ENCODE results near the gene TPM2. TPM values are rescaled to one million over a fixed set of nuclear protein-coding genes. Genes with fewer than 3 reads are reported as not detected.

The TPM2 gene
- total RNA-seq, 1 experiment from 2014 or later = 138 TPM

DNA sequence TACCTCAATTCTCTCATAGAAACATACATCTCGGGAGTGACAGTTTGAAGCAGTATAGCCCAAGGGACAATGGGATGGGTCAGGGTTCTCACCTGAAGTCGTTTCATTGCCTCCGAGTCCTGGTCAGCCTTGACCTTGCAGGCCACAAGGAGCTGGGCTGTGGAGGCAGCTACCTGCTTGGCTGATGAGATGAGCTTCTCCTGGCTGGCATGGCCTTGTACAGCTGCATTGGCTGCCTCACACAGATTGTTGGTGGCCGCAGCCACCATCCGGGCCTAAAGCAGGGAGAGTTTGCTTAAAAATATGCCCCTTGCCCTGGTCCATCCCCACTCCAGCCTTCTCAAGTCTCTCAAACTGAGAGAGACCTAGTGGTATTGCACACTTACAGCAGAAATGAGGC is 8.5 kb upstream of the TPM2 start:
- Mint-ChIP-seq H3K27ac (ENCODE audit: unreplicated experiment) (no peak overlapping the region), H3K36me3 (ENCODE audit: insufficient read depth, unreplicated experiment) (peaks cover 11% of the 10 kb centered on the region), H3K4me1 (ENCODE audit: low read depth, unreplicated experiment) (no peaks in the 10 kb centered on the region), H3K27me3 (ENCODE audit: unreplicated experiment) (no peaks in the 10 kb centered on the region), H3K4me3 (ENCODE audit: low read depth, unreplicated experiment) (no peak overlapping the region), H3K9me3 (ENCODE audit: low read depth, unreplicated experiment) (no peaks in the 10 kb centered on the region)
- TF ChIP-seq CTCF (IDR thresholded peaks at IDR 0.05; ENCODE audit: unreplicated experiment) = no peak
- CTCF ChIA-PET = no interaction called here
- DNase-seq = no peak
- no TSS peak for BruUV-seq (replicated peaks)
- intact Hi-C loops (cut with micrococcal nuclease; ENCODE audit: unreplicated experiment) = loop anchor here (5.0 kb wide), 1 partner anchor 36 kb away; no protein-coding TSS in a partner anchor

DNA sequence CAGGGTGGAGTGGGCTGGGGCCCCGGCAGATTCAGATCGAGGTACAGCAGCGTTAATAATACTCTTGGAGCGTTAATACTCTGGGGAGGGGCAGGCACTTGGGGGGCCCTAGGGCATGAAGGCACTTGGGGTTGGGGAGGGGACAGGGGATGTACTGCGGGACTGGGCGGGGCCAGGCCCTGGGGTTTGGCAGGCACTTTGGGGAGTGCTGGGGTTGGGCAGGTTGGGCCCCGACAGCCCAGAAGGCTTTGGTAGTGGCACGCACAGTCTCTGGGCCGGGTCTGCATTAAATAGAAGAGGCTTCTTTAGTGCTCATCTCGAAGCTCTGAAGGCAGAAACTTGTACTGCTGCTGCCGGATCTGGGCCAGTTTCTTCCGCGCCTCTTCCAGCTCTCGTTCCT is 7.8 kb upstream of the TPM2 start:
- H3K27ac Mint-ChIP-seq (ENCODE audit: unreplicated experiment) = no peak overlapping the region
- intact Hi-C loops (cut with micrococcal nuclease; ENCODE audit: unreplicated experiment) = loop anchor here (5.0 kb wide), 1 partner anchor 35 kb away; no protein-coding TSS in a partner anchor

GRCh38 chr9:35696520-35697215 is 6.9 kb upstream of the TPM2 start:
- Mint-ChIP-seq H3K36me3 (ENCODE audit: insufficient read depth, unreplicated experiment) (peaks cover 6% of the 10 kb centered on the region), H3K4me3 (ENCODE audit: low read depth, unreplicated experiment) (no peak overlapping the region), H3K9me3 (ENCODE audit: low read depth, unreplicated experiment) (no peaks in the 10 kb centered on the region), H3K4me1 (ENCODE audit: low read depth, unreplicated experiment) (no peaks in the 10 kb centered on the region), H3K27me3 (ENCODE audit: unreplicated experiment) (no peaks in the 10 kb centered on the region), H3K27ac (ENCODE audit: unreplicated experiment) (no peak overlapping the region)
- DNase-seq = peak; percentile 65
- no TSS peak for BruUV-seq (replicated peaks)
- TF ChIP-seq CTCF (IDR thresholded peaks at IDR 0.05; ENCODE audit: unreplicated experiment) = peak; percentile 75
- CTCF ChIA-PET = interaction anchor here (0.6 to 1.6 kb wide), 14 partner anchors 11 to 118 kb away, joined by 3 to 12 read pairs (median 4); partner anchors contain the start of genes ARHGEF39, CA9, CCDC107 and RMRP
- intact Hi-C loops (cut with micrococcal nuclease; ENCODE audit: unreplicated experiment) = loop anchor here (5.0 kb wide), 1 partner anchor 34 kb away; no protein-coding TSS in a partner anchor

More for the DNA sequence above, 7.8 kb upstream of the TPM2 start:
- Mint-ChIP-seq H3K27me3 (ENCODE audit: unreplicated experiment) (no peaks in the 10 kb centered on the region), H3K9me3 (ENCODE audit: low read depth, unreplicated experiment) (no peaks in the 10 kb centered on the region), H3K4me1 (ENCODE audit: low read depth, unreplicated experiment) (no peaks in the 10 kb centered on the region), H3K4me3 (ENCODE audit: low read depth, unreplicated experiment) (no peak overlapping the region), H3K36me3 (ENCODE audit: insufficient read depth, unreplicated experiment) (peaks cover 6% of the 10 kb centered on the region)
- TF ChIP-seq CTCF (IDR thresholded peaks at IDR 0.05; ENCODE audit: unreplicated experiment) = no peak
- TSS peak; percentile 85 for BruUV-seq (replicated peaks)
- CTCF ChIA-PET = interaction anchor here (1.0 kb wide), 1 partner anchor 28 kb away, joined by 5 read pairs; no protein-coding TSS in a partner anchor
- no peak for DNase-seq

GRCh38 chr9:35695943-35696401 is 6.2 kb upstream of the TPM2 start:
- Mint-ChIP-seq H3K9me3 (ENCODE audit: low read depth, unreplicated experiment) (no peaks in the 10 kb centered on the region), H3K36me3 (ENCODE audit: insufficient read depth, unreplicated experiment) (peaks cover 12% of the 10 kb centered on the region), H3K27ac (ENCODE audit: unreplicated experiment) (no peak overlapping the region), H3K4me1 (ENCODE audit: low read depth, unreplicated experiment) (no peaks in the 10 kb centered on the region), H3K4me3 (ENCODE audit: low read depth, unreplicated experiment) (no peak overlapping the region), H3K27me3 (ENCODE audit: unreplicated experiment) (no peaks in the 10 kb centered on the region)
- BruUV-seq (replicated peaks) = no TSS peak
- intact Hi-C loops (cut with micrococcal nuclease; ENCODE audit: unreplicated experiment) = loop anchor here (5.0 kb wide), 1 partner anchor 34 kb away; no protein-coding TSS in a partner anchor
- no peak for DNase-seq
- CTCF ChIA-PET = interaction anchor here (0.6 to 1.6 kb wide), 10 partner anchors 10 to 117 kb away, joined by 3 to 12 read pairs (median 5); partner anchors contain the start of genes ARHGEF39, CCDC107 and RMRP
- no peak for TF ChIP-seq CTCF (IDR thresholded peaks at IDR 0.05; ENCODE audit: unreplicated experiment)
